Epithelial cell of umbilical artery (primary cell): Measurements from ENCODE around the gene KRTAP4-7. TPM values are rescaled to one million over a fixed set of nuclear protein-coding genes. Genes with fewer than 3 reads are reported as not detected.

Experiments
- total RNA-seq: library from RNA; depleted of rRNA; stranded (reverse); fragments of >200 nt; gene quantifications from 2 replicates; pipeline ENCODE4 v1.2.3, GENCODE V29; 2014

The KRTAP4-7 gene
- total RNA-seq = not detected in 2 replicates

GRCh38 chr17:41084100-41084856, at the start of gene KRTAP4-7:
TSS of gene KRTAP4-7 (plus strand) at chr17:41084150. CDS start at chr17:41084207, 57 bp downstream.

DNA sequence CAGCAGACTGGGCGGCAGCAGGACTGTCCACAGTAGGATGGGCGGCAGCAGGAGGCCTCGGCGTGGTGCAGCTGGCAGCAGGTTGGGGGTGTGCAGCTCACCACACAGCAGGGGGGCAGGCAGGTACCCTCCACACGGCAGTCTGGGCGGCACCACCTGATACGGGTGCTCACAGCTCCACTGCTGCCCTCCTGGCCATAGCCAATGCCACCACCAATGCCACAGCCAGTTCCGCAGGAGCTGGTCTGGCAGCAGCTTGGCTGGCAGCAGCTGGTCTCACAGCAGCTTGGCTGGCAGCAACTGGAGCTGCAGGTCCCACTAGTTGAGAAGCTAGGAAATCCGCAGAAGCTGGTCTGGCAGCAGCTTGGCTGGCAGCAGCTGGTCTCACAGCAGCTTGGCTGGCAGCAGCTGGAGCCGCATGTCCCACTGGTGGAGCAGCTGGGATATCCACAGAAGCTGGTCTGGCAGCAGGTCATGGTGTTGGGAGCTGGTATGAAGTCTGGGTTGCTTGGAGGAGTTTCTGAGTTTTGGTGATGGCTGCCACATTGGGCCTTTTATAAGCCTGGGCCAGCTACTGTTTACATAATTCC, 49.5 kb upstream of the KRTAP4-7 start, which contains the start of gene KRTAP1-3:
KRTAP1-3 (minus strand) TSS at position 529 of the 590 bp plus-strand sequence; CDS start at position 476, 53 bp downstream.

GRCh38 chr17:41040783-41041571, 43.0 kb upstream of the KRTAP4-7 start, which contains the start of gene KRTAP1-1:
TSS of gene KRTAP1-1 (minus strand) at chr17:41041450. CDS start at chr17:41041397, 53 bp downstream.

GRCh38 chr17:41046735-41047465, 37.0 kb upstream of the KRTAP4-7 start, which contains the start of gene KRTAP2-1:
TSS of gene KRTAP2-1 (minus strand) at chr17:41047316. CDS start at chr17:41047267, 49 bp downstream.

DNA sequence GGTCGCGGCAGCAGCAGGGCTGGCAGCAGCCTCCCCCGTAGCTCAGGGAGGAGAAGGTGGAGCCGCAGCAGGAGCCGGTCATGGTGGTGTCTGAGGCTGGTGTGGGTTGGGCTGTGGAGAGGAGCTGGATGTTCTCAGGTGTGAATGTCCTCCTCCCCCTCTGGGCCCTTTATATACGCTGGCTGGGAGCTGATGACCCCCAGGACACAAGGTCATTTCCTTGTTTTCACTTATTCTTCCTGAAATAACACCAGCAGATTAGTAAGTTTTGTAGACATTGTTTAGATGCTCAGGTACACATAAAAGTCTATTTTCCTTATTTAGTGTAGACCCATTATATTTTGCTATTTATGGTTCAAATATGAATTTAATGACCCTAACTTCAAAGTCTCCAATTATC, 28.8 kb upstream of the KRTAP4-7 start, which contains the start of gene KRTAP2-2:
KRTAP2-2 (minus strand) TSS at position 101 of the 400 bp plus-strand sequence; CDS start at position 82, 19 bp downstream.

DNA sequence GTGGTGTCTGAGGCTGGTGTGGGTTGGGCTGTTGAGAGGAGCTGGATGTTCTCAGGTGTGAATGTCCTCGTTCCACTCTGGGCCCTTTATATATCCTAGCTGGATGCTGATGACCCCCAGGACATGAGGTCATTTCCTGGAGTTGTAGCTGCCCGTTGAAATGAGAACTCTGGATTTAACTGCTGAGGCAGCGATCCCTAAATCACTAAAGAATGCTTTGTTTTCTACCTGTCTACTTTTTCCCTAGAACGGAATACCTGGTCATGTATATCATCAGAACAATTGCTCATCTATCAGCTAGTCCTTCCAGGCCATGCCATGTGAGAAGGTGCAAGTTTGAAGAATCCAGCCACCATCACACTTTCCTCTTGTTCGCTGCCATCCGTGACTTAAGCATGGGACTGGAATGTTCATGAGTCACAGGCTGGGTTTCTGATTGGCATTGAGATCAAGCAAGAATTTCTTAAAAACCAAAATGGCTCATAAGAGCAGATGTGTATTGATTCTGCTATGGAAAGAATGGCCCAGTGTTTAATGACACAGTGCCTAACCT, 23.8 kb upstream of the KRTAP4-7 start, which contains the start of gene KRTAP2-3:
KRTAP2-3 (minus strand) TSS at position 63 of the 553 bp plus-strand sequence. CDS start 64 bp downstream, outside the sequence.

DNA sequence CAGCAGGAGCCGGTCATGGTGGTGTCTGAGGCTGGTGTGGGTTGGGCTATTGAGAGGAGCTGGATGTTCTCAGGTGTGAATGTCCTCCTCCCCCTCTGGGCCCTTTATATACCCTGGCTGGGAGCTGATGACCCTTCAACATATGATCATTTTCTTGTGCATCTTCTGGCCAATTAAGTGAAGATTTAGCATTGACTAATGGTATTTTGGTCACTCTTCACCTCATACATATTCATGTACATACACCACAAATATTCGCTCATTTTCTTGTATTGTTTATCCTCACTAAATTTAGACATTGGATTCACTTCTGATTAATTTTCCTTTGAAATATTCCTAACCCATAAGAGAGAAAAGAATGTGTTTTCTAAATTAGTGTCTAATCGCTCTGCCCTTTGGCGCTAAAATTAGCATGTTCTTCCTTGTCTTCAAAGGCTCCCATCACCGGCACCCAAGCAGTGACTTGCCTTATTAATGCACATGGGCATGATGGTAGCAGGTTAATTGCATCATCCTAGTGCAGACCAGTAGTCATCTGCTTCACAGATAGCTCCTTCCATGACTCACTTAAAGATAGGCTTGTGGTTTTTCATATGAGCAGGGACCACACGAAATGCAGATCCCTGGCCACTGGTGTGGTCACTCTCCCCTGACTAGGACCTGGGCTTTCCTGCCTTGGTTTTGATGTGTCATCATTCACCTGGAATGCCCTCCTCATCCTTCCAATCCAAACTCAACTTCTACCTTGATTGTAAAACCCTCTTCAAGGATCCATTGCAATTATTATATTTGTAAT, 17.9 kb upstream of the KRTAP4-7 start, which contains the start of gene KRTAP2-4:
KRTAP2-4 (minus strand) TSS at position 51 of the 796 bp plus-strand sequence; CDS start at position 17, 34 bp downstream.

DNA sequence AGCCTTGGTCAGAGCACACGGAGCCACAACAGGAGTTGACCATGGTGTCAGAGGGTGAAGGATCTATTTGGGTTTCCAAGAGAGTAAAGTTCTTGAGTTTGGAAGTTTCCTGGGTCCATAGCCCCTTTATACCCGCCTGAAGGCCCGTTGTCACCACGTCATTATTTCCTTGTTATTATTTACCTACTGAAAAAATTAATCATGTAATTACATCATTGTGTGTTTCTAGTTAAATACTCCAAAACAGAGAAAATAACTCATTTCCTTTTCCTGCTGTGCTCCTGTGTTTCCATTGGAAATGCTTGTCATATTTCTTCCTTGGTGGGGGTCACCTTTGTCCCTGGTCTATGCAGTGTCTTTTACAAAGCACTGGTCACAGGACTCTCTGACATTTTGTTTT, 14.1 kb downstream of the KRTAP4-7 start, which contains the start of gene KRTAP4-8:
KRTAP4-8 (minus strand) TSS at position 101 of the 400 bp plus-strand sequence; CDS start at position 43, 58 bp downstream.

GRCh38 chr17:41101586-41102259, 17.8 kb downstream of the KRTAP4-7 start, which contains the start of gene KRTAP4-16:
TSS of gene KRTAP4-16 (minus strand) at chr17:41102209. CDS start at chr17:41102209, 0 bp downstream.

DNA sequence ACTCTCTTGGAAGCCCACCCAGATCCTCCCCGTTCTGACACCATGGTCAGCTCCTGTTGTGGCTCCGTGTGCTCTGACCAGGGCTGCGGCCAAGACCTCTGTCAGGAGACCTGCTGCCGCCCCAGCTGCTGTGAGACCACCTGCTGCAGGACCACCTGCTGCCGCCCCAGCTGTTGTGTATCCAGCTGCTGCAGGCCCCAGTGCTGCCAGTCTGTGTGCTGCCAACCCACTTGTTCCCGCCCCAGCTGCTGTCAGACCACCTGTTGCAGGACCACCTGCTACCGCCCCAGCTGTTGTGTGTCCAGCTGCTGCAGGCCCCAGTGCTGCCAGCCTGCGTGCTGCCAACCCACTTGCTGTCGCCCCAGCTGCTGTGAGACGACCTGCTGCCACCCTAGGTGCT, 21.4 kb downstream of the KRTAP4-7 start, which contains the start of gene KRTAP4-9:
KRTAP4-9 (plus strand) TSS at position 43 of the 400 bp plus-strand sequence; CDS start at position 43, 0 bp downstream.

DNA sequence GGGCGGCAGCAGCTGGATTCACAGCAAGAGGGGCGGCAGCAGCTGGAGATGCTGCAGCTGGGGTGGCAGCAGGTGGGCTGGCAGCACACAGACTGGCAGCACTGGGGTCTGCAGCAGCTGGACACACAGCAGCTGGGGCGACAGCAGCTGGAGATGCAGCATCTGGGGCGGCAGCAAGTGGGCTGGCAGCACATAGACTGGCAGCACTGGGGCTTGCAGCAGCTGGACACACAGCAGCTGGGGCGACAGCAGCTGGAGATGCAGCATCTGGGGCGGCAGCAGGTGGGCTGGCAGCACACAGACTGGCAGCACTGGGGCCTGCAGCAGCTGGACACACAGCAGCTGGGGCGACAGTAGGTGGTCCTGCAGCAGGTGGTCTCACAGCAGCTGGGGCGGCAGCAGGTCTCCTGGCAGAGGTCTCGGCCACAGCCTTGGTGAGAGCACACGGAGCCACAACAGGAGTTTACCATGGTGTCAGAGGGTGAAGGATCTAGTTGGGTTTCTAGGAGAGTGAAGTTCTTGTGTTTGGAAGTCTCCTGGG, 34.0 kb downstream of the KRTAP4-7 start, which contains the start of gene KRTAP4-11:
KRTAP4-11 (minus strand) TSS at position 528 of the 541 bp plus-strand sequence; CDS start at position 470, 58 bp downstream.

GRCh38 chr17:41123991-41124371, 40.0 kb downstream of the KRTAP4-7 start, which contains the start of gene KRTAP4-12:
TSS of gene KRTAP4-12 (minus strand) at chr17:41124182. CDS start at chr17:41124122, 60 bp downstream.

Other genes with a start within 250 kb of the KRTAP4-7 start
- not detected in 2 replicates for gene KRT12, start 216.9 kb upstream of the KRTAP4-7 start, total RNA-seq
- gene KRT20, start 198.9 kb upstream of the KRTAP4-7 start, total RNA-seq = not detected in 2 replicates
- not detected in 2 replicates for gene KRT23, start 146.5 kb upstream of the KRTAP4-7 start, total RNA-seq
- not detected in 2 replicates for gene KRT39, start 117.2 kb upstream of the KRTAP4-7 start, total RNA-seq
- gene KRT40, start 99.8 kb upstream of the KRTAP4-7 start, total RNA-seq = not detected in 2 replicates
- not detected in 2 replicates for gene KRTAP3-3, start 90.0 kb upstream of the KRTAP4-7 start, total RNA-seq
- not detected in 2 replicates for gene KRTAP3-2, start 84.2 kb upstream of the KRTAP4-7 start, total RNA-seq
- not detected in 2 replicates for gene KRTAP3-1, start 75.0 kb upstream of the KRTAP4-7 start, total RNA-seq
- under 0.01 and 0.46 TPM in 2 replicates for gene KRTAP1-5, start 56.9 kb upstream of the KRTAP4-7 start, total RNA-seq
- not detected in 2 replicates for gene KRTAP1-4, start 54.0 kb upstream of the KRTAP4-7 start, total RNA-seq
- not detected in 2 replicates for gene KRTAP1-3, start 49.3 kb upstream of the KRTAP4-7 start, total RNA-seq
- gene KRTAP1-1, start 42.7 kb upstream of the KRTAP4-7 start, total RNA-seq = not detected in 2 replicates
- not detected in 2 replicates for gene KRTAP2-1, start 36.8 kb upstream of the KRTAP4-7 start, total RNA-seq
- not detected in 2 replicates for gene KRTAP2-2, start 28.9 kb upstream of the KRTAP4-7 start, total RNA-seq
- gene KRTAP2-3, start 24.0 kb upstream of the KRTAP4-7 start, total RNA-seq = not detected in 2 replicates
- gene KRTAP2-4, start 18.3 kb upstream of the KRTAP4-7 start, total RNA-seq = not detected in 2 replicates
- not detected in 2 replicates for gene KRTAP4-8, start 14.0 kb downstream of the KRTAP4-7 start, total RNA-seq
- not detected in 2 replicates for gene KRTAP4-16, start 18.1 kb downstream of the KRTAP4-7 start, total RNA-seq
- gene KRTAP4-9, start 21.2 kb downstream of the KRTAP4-7 start, total RNA-seq = not detected in 2 replicates
- gene KRTAP4-11, start 34.2 kb downstream of the KRTAP4-7 start, total RNA-seq = not detected in 2 replicates
- gene KRTAP4-12, start 40.0 kb downstream of the KRTAP4-7 start, total RNA-seq = not detected in 2 replicates
- not detected in 2 replicates for gene KRTAP4-6, start 56.4 kb downstream of the KRTAP4-7 start, total RNA-seq
- not detected in 2 replicates for gene KRTAP4-5, start 65.7 kb downstream of the KRTAP4-7 start, total RNA-seq
- gene KRTAP4-4, start 76.6 kb downstream of the KRTAP4-7 start, total RNA-seq = not detected in 2 replicates
- not detected in 2 replicates for gene KRTAP4-3, start 84.1 kb downstream of the KRTAP4-7 start, total RNA-seq
- gene KRTAP4-2, start 94.1 kb downstream of the KRTAP4-7 start, total RNA-seq = not detected in 2 replicates
- not detected in 2 replicates for gene KRTAP4-1, start 100.8 kb downstream of the KRTAP4-7 start, total RNA-seq
- gene KRTAP9-1, start 105.7 kb downstream of the KRTAP4-7 start, total RNA-seq = not detected in 2 replicates
- gene KRTAP9-2, start 142.5 kb downstream of the KRTAP4-7 start, total RNA-seq = not detected in 2 replicates
- gene KRTAP9-3, start 148.3 kb downstream of the KRTAP4-7 start, total RNA-seq = not detected in 2 replicates
- not detected in 2 replicates for gene KRTAP9-8, start 153.8 kb downstream of the KRTAP4-7 start, total RNA-seq
- not detected in 2 replicates for gene KRTAP9-4, start 165.5 kb downstream of the KRTAP4-7 start, total RNA-seq
- gene KRTAP9-9, start 171.2 kb downstream of the KRTAP4-7 start, total RNA-seq = not detected in 2 replicates
- not detected in 2 replicates for gene KRTAP9-6, start 181.2 kb downstream of the KRTAP4-7 start, total RNA-seq
- gene KRTAP9-7, start 191.5 kb downstream of the KRTAP4-7 start, total RNA-seq = not detected in 2 replicates
- gene KRTAP29-1, start 218.7 kb downstream of the KRTAP4-7 start, total RNA-seq = not detected in 2 replicates
- gene KRTAP16-1, start 225.2 kb downstream of the KRTAP4-7 start, total RNA-seq = not detected in 2 replicates
- not detected in 2 replicates for gene KRTAP17-1, start 231.6 kb downstream of the KRTAP4-7 start, total RNA-seq